CD4-positive, alpha-beta T cell treated with Interleukin-2 at 100 ng/mL for 4 hours (primary cell): ENCODE results near the gene GGT7.
A peak's percentile ranks its signal among the peaks of the same experiment; 100 is the strongest.
"Not testable (repeated sequence)": the region's sequence is repeated elsewhere in the genome, so short reads cannot be mapped to it uniquely, and the experiment has no call there.

Experiments
- DNase-seq: peaks from one replicate; pipeline ENCODE4 v3.0.0-alpha.2; 2020; ENCODE audit warnings: low spot score

GGT7 gene

DNA sequence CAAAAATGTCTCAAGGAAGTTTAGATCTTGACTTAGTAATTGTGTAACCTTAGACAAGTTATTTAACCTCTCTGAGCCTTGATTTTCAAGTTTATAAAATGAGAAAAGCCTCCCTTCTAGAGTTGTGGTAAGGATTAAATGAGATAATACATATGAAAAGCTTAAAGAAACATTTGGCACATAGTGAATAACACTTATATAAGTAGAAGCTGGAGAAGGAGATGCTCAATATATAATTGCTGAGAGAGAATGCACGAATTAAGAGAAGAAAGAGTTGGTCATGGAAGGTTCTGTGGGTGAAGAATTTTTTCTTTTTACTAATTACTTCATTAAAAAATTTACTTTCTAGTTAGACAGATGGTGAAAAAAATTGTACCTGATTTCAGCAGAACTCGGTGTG is 9.0 kb upstream of the GGT7 start:
- DNase-seq = no peak

DNA sequence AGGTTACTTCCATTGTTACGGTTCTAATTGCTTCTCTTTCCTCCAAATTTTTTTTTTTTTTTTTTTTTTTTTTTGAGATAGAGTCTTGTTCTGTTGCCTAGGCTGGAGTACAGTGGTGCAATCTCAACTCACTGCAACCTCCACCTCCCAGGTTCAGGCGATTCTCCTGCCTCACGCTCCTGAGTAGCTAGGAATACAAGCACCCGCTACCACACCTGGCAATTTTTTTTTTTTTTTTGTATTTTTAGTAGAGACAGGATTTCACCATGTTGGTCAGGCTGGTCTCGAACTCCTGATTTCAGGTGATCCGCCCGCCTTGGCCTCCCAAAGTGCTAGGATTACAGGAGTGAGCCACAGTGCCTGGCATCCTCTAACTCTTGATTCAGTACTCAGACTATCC is 8.3 kb upstream of the GGT7 start:
- DNase-seq = not testable (repeated sequence)

DNA sequence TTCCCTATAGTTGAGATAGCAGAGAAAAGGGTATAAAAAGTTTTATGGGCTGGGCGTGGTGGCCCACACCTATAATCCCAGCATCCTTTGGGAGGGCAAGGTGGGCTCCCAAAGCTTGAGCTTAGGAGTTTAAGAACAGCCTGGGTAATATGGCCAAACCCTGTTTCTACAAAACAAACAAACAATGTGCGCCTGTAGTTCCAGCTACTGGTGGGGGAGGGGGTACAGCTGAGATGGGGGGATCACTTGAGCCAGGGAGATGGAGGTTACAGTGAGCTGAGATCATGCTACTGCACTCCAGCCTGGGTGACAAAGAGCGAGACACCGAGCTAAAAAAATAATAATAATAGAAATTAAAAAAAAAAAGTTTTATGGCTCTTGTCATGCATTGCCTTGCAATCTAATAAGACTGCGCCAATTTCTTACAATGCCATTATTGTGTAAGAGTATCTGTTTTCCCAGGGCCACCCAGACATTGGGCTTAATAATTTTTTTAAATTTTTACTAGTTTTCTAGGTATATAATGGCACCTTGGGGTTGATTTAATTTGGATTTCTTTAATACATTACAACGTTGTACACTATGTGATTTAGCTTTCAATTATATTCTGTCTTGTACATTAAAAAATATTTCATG is 7.7 kb upstream of the GGT7 start:
- DNase-seq = no peak

DNA sequence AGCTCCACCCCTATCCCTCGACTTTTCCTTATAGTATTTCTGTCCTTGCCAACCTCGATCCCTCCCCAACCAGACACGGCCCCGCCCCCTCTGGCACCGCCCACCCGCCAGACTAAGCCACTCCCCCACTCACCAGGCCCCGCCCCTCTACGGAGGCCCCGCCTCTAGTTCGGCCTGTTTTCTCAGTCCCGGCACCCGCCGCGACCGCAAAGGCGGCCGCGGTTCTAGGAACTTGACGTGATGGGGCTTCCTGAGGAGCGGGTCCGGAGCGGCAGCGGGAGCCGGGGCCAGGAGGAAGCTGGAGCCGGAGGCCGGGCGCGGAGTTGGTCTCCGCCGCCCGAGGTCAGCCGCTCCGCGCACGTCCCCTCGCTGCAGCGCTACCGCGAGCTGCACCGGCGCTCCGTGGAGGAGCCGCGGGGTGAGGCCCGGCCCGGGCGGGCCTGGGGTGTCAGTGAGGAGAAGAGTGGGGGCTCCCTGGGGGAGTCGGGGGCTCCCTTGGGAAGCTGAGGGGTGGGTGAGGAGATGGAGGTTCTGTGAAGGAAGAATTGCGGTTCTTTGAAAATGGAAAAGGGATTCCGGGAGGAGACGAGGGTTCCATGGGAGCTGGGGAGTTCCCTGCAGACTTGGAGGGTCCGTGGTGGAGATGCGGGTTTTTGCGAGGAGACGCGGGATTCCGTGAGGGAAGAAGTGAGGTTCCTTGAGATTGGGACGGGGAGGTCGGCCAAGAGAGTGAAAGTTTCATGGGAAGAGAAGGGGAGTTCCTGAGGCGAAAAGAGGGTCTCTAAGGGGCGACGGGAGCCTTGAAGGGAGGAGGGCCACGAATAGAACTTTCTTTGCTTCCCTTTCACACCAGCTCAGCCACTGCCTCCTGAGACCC is 4.0 kb upstream of the GGT7 start, which contains the start of gene ACSS2:
Gene ACSS2 (plus strand): TSS at position 207 of the 877 bp plus-strand sequence. CDS start 34 bp downstream, at position 241.
- DNase-seq = peak; percentile 93

DNA sequence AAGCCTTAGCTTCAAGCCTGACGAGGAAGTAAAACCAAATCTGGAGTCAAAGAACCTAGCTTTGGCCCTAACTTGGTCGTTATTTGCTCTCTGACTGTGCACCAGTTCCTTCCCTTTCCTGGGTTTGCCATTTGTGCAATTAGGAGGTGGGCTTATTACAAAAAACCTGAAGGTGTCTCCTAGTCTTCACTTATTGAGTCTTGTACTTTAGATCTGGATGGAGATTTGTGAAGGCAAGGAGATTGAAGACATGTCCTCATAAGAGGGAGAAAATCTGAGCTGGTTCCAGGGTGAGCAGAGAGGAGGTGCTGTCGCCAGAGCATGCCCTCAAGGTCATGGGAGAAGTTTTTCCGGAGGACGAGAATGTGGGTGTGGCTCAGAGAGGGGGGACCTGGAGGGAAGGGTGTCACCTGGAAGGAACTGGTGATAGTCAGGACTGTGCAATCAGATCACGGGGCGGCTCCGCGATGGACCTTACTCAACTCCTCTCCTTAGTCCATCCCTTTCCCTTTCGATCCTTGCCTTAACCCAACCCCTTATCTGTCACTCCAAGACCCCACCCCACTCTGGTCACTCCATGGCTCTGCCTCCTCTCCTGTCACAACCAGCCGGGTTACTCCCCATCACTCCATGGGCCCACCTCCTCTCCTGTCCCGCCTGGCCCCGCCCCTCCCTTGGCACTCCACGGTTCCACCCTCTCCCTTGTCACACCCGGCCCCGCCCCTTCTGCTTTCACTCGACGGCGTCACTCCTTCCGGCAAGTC is 3.2 kb upstream of the GGT7 start:
- DNase-seq = no peak

DNA sequence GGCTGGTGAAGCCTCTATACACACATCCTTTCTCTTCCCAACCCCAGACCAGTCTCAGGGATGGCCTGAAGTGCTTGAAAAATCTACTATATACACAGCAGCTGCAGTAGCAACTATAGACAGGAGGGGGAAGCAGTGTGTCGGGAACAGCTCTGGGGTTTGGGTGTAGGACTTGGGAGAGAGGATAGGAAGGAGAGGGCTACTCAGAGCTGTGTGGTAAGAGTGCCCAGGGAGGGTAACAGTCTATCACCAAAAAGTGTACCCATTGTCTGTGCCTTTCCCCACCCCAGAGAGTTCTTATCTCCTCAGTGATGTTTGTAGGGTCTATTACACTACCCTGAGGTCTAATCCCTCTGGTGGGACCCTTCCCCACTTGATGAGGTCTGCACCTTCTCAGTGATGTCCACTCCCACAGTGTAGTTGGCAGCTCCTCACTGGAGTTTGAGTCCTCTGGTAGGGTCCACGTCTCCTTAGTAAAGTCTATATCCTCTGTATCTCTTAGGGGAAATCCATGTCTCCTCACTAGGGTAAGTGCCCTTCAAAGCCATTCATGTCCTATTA is 1.5 kb upstream of the GGT7 start:
- DNase-seq = peak; percentile 53

DNA sequence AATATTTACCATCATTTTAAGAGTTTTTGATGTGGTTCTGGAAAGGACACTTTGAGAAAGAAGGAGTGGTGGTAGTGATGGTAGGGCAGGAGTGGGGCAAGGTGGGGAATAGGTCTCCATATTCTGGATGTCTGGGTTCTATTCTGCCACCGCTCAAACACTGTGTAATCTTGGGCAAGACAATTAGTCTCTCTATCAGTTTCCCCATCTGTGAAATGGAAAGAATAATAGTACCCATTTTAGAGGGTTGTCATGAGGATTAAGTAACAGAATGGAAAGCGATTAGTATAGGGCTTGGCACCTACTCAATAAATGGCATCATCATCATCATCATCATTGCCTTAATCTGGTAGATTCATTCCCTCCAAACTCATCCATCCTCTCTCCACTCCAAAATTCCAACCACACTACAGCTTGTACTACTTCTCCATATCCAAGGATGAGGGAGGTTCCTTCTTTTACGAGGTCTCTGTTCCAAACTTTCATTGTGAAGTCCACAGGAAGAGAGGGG is 982 bp upstream of the GGT7 start:
- DNase-seq = no peak

DNA sequence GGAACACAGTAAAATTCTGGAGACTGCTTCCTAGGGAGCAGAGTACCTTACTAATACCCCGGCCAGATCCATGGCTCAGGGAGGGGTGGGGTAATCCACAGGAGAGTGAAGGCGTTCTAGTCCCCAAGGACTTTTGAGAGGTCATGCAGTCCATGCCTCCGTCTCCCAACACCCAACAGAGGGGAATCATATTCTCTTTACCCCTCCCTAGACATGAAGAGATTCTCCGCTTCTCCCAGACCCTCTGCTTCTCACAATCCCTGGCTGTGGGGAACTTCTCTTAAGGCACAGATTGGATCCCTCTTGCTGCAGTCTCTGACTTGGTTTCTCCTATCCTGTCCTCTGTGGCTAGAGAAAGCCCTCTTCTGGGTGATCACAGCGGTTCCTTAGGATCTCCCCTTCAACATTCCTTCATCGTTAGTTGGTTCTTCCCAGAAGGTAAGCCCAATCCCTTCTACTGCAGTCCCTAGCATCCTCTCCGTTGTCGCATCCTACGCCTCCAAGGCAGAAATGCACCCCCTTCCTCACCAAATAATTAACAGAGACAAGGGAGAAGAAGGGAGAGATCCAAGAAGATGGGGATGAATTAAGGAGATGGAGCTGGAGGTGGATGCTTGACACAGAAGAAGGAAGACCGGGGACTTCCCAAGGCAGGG is 562 bp downstream of the GGT7 start:
- DNase-seq = no peak

DNA sequence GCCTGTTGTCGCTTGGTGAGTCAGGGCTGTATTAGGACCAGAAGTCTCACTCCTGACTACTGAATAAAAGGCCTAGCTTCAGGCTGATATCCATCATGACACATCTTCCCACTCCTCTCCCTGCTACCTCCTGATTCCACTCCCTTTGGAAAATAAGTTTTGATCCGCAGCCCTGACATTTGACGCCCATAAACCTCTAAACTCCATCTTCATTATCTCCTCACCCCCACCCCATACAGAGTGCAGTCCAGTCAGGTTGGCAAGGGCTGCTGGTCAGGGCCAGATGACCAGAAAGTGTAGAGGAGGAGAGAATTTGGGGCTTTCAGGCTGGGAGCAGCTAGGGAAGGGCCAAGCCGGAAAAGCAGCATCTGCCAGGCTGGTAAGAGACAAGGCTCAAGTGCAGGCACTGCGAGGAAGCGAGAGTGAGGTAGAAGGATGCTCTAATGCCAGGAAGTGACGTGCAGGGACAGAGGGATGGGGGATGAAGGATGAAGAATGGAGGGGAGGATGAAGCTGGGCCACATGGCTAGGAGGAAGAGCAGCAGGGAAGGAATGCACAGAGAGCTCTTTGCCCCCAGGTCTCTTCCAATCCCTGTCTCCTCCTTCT is 1.2 kb downstream of the GGT7 start:
- no peak for DNase-seq

DNA sequence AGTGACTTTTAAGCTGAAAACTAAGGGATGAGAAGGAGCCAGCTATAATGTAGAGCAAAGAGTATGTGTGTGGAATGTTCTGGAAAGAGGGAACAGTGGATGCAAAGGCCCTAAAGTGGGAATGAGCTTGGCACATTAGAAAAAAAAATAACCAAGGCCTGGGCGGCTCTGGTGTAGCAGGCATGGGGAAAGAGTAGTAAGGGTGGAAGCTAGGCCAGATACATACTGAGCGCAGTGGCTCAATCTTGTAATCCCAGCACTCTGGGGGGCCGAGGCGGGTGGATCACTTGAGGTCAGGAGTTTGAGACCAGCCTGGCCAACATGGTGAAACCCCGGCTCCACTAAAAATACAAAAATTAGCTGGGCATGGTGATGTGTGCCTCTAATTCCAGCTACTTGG is 8.4 kb downstream of the GGT7 start:
- DNase-seq = no peak

DNA sequence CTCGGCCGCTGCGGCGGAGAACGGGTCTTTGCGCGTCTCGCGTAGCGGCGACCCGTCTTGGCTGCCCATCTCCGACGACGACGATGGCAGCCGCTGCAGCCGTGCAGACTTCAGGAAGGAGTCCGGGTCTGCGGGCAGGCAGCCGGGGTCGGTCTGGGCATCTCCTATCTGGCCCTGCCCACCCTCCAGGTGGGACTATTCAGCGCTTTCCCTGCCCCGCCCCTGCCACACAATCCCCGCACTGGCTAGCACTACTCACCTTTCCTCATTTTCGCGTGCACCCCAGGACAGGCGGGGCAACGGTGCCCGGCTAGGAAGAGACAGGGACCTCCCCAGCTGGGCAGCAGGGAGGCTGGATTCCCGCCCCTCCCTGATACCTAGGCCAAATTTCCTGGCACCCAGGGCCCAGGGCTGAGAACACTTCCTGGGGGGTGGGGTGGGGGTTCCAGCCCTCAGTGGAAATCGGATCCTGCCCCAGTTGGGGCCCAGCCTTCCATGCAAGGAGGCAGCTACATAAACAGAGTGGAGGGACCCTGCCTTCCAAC is 9.2 kb downstream of the GGT7 start:
- no peak for DNase-seq

DNA sequence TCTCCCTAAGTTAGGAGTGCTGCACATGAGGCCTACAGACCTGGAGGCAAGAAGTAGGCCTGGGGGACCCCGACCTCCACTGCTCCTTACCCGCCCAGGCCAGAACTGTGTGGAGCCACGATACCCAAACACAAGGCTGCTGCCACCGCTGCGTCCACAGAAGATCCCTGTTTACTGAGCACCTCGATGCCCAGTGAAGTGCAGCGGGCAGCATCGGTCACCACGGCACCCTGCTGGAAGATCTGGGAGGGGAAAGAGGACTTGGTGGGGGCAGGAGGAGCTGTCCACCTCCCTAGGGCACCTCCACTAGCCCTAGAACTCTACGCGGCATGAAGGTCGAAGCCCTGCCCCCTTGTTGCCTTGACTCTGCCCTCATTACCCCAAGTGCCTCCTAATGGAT is 9.9 kb downstream of the GGT7 start:
- no peak for DNase-seq

DNA sequence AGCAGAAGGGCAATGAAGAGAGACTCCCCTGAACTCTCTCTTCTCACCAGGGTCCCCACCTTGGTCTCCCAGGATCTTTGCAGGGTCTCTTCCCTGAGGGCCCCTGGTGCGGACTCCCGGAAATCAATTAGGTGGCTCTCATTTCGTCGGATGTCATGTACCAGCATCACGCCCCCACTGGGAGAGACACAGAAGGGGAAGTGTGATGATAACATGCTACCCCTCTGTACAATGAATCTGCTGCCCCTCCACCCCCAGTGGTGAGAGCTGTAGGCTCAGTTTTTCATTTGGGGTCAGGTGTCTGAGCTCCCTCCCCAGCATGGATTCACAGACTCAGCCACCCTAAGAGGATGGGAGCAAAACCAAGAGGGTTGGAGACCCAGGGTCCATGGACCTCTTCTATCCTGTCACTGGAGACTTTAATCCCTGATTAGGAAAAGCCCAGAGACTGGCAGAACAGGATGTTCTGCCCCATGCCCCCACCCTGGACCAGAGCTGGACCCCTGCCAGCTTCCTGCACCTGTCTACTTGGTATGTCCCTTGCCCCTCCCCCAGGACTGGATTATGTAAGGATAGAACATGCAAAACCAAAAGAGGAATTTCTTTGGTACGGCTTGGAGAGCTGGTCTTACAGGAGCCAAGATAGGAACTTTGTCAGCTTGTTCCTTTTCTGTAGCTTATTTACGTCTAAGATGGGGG is 11.1 kb downstream of the GGT7 start:
- DNase-seq = no peak

DNA sequence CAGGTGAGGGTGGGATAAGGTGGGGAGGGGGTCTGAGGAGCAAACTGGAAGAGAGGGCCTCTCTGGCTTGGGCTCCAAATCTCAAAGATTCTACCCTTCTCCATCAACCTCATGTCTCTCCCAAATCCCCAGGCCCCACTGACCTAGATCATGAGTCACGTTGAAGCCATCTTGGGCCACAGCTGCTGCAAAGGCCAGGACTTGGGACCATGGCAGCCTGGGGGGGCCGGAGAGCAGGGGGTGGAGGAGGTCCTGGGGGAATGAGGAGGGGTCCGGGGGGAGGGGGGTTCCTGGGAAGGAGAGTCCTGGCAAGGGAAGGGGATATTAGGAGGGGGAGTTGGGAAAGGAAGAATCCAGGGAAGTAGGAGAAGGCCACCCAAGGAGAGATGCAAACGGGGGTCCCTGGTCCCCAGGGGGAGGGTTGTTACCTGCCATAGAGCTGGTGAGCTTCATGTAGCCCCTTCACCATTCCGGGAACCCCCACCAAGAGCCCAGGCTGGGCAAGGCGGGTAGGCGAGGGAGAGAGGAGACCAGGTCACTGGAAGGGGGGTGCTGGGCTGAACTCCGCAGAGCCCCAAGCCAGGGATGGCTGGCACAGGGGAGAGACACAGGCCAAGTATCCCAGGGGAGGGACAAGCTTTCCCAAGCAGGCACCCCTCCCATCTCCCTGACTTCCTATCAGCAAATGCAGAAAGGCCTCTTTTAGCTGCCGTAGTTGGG is 12.7 kb downstream of the GGT7 start:
- no peak for DNase-seq

DNA sequence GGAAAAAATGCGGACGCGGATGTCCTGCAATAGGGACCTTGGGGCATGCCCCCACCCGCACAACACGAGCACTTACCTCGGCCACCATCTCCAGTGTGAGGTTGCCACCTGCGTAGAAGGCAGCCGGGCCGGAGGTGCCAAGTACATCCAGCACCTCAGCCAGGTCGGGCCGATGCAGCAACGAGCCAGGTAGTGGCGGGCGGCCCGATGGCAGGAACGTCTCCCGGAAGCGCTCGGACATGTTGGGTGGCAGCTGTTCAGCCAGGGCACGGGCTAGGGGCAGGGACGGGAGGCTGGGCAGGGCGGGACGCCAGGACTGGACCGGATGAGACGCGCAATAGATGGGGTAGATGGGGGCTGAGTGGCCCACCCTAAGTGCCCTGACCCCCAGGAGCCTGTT is 13.3 kb downstream of the GGT7 start:
- no peak for DNase-seq

DNA sequence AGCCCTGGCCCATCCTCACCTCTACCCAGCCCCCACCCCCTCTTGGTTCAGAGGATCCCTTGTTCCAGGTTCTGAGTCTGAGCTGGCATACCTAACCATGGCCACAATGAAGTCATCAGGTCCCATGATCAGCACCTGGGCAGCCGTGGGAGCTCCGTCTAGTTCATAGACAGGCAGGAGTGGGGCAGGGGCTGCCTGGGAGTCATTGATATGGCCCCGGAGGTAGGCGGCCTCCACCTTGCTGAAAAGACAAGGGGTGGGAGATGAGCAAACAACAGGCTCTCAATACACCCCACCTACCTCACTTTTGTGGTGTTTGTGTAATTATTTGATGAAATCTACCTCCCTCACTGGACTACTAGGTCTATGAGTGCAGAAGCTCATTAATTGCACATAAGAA is 20.4 kb downstream of the GGT7 start:
- no peak for DNase-seq

DNA sequence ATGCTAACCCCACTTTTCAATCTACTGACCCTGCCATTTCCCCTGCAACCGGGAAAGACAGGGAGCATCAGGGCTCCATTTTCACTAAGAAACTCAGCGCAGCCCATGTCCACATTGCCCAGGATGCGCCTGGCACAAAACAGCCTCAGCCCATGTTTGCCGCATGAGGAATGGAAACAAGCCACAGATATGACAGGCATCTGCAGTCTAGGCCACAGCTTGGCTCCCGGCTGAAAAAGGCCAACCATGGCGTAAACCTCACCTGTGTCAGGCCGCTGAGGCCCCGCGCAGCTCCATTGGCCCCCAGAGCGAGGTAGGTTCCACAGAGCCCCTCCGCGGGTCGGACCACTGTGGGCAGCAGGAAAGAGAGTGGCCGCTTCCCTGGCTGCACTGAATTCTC is 21.7 kb downstream of the GGT7 start:
- no peak for DNase-seq

DNA sequence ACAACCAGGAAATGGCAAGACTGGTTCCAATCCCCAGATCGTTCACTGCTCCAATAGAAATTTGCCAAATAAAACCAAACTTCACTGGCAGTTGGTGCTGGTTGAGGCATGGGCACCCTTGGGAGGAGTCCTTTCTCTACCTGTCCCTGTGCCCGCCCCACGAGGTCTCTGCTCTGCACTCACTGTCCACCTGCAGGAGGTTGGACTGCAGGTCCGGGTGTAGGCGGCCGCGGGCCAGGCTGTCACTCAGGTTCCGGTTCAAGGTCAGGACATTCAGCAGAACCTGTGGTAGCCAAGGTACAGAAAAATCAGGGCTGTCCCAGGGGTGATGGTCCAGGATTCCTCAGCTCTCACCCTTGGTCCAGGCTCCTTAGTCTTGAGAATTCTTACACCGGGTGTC is 22.9 kb downstream of the GGT7 start:
- DNase-seq = no peak

DNA sequence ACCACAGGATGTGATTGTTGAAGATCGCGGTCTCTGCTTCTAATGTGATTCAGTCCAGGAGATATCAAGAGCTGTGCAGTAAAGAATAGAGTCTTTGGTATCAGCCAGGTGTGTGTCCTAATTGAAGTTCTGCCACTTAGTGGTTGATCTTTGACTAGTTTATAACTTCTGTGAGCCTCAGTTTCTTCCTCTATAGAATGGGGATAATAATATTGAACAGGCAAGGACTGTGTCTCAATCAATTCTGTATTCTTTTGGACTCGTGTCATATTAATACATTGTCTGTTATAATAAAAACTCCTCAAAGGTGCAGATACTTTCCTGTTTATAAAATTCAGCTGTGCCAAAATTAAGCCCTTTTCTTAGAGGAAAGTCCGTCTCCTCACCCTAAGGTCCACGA is 24.1 kb downstream of the GGT7 start:
- no peak for DNase-seq

DNA sequence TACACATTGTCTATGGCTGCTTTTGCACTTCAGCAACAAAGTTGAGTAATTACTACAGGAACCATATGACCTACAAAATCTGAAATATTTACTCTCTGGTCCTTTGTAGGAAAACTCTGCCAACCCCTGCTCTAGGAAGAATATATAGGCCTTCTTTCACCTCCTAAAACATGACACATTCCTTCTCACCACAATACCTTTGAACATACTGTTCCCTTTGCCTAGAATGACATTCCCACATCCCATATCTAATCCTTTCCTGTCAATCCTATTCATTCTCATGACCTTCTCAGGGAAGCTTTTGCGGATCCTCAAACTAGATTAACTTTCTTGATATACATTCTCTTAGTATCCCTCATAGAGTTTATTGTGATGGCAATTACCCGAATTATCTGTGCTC is 29.2 kb downstream of the GGT7 start:
- DNase-seq = no peak
